ENCODE measurements around the gene KCNN3.
A peak's percentile ranks its signal among the peaks of the same experiment; 100 is the strongest.

KCNN3 gene

GRCh38 chr1:154838988-154839387, 31.1 kb downstream of the KCNN3 start:
- no peak for DNase-seq

GRCh38 chr1:154838461-154838860, 31.6 kb downstream of the KCNN3 start:
- no peak for DNase-seq

GRCh38 chr1:154837672-154838171, 32.4 kb downstream of the KCNN3 start:
- DNase-seq, result no peak

DNA sequence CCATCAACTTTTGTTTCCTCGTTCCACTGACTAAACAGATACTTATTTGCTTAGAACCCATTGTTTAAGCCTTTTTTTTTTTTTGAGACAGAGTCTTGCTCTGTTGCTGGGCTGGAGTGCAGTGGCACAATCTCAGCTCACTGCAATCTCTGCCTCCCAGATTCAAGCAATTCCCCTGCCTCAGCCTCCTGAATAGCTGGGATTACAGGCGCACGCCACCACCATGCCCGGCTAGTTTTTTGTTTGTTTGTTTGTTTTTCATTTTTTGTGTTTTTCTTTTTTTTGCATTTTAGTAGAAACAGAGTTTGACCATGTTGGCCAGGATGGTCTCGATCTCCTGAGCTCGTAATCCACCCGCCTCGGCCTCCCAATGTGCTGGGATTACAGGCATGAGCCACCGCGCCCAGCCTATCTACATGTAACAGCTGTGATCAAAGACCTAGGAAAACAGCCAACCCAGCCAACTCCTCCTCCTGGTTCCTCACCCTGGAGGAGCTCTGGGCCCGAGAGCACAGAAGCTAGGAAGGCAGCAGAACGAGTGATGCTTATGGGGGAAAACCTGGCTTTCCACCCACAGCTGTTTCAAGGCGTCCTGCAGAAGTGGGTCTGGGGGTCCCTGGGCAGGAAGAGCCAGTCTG, 32.9 kb downstream of the KCNN3 start:
- DNase-seq, result no peak

- DNase-seq, result no peak
Measured at GRCh38 chr1:154835531-154836324, 34.4 kb downstream of the KCNN3 start.

GRCh38 chr1:154833841-154834240, 36.2 kb downstream of the KCNN3 start:
- no peak for DNase-seq

DNA sequence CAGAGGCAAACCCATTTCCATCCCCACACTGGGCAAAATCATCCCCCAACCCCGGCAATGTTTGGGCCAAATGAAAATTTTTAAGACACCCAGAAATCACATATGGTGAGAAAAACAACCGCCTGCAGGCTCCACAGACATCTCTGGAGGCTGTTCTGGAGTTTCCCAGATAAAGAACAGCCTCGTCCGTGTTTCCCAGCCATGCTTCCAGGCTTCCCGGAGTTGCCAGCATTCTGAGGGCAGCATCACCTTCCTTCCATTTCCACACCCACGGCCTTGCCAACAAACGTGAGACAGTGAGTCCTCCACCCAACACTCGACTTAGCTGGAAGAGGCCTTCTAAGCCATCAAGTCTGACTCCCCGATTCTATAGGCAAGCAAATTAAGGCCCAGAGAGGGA, 36.9 kb downstream of the KCNN3 start:
- DNase-seq, result no peak

- no peak for DNase-seq
Measured at GRCh38 chr1:154832384-154832783, 37.7 kb downstream of the KCNN3 start.

DNA sequence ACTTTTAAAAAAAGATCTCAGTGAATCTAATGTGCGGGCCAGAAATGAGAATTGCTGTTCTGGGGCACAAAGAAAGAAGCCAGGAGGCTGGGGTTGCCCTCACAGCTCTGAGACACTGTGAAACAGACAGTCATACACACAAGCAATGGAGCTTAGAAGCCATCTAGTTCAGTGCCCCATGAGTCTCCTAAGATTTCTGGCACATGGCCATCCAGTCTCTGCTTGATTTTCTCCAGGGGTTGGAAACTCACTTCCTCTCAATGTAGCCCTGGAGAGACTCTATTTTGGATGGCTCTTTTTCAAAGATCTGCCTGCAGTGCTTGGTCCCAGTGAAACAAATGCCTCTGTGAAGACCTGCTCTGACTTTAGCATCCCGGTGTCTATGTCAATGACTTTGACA, 38.6 kb downstream of the KCNN3 start:
- DNase-seq, result no peak

GRCh38 chr1:154829062-154829461, 41.0 kb downstream of the KCNN3 start:
- no peak for DNase-seq

GRCh38 chr1:154824179-154825000, 45.7 kb downstream of the KCNN3 start:
- DNase-seq, result no peak

DNA sequence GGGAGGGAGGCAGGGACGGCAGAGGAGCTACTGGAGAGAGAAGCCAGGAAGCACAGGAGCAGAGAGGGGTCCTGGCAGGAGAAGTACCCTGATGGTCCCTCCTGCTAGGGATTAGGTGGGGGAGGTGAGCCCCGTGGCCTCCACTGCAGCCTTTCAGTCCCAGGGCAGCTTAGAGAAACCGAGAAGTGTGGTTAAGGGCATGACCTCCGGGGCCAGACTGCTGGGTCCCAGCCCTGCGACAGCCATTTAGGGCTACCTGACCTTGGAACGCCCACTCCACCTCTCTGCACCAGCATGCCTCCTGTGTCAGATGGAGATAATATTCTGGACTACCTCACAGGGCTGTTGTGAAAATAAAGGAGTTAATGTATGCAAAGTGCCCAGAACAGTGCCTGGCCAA, 47.4 kb downstream of the KCNN3 start:
- no peak for DNase-seq

- no peak for DNase-seq
Measured at GRCh38 chr1:154822233-154822632, 47.8 kb downstream of the KCNN3 start.

GRCh38 chr1:154821083-154821482, 49.0 kb downstream of the KCNN3 start:
- no peak for DNase-seq

- DNase-seq, result no peak
Measured at GRCh38 chr1:154820646-154821045, 49.4 kb downstream of the KCNN3 start.

GRCh38 chr1:154819628-154820590, 50.2 kb downstream of the KCNN3 start:
- DNase-seq, result peak; percentile 19 to 33

GRCh38 chr1:154818911-154819310, 51.2 kb downstream of the KCNN3 start:
- DNase-seq, result no peak

- DNase-seq, result no peak
Measured at GRCh38 chr1:154816937-154817336, 53.1 kb downstream of the KCNN3 start.

- DNase-seq, result no peak
Measured at GRCh38 chr1:154816369-154816768, 53.7 kb downstream of the KCNN3 start.

GRCh38 chr1:154813846-154814505, 56.1 kb downstream of the KCNN3 start:
- DNase-seq, result no peak

- DNase-seq, result no peak
Measured at GRCh38 chr1:154813300-154813816, 56.7 kb downstream of the KCNN3 start.

Data from activated CD4-positive, alpha-beta T cell treated with anti-CD3 and anti-CD28 coated beads, Interleukin-2, amount 50 U/mL, for 48 hours (primary cell).